Peyer's patch (tissue), 4 donors: ENCODE results near the gene ALDOC. TPM values are rescaled to one million over a fixed set of nuclear protein-coding genes. Genes with fewer than 3 reads are reported as not detected.

ENCODE experiments used
- DNase-seq, 3 donors: peaks; one replicate each; pipeline ENCODE4 v3.0.0-alpha.2; 2017 to 2019
- H3K27ac ChIP-seq, 4 donors: fragments of 200-600 bp; sonication (generic); one replicate each; pipeline ENCODE4 v1.5.1; 2016 to 2019
- H3K27me3 ChIP-seq, 2 donors: fragments of 200-600 bp; sonication (generic); one replicate each; pipeline ENCODE4 v1.5.1; 2019
- H3K36me3 ChIP-seq, 3 donors: fragments of 200-600 bp; sonication (generic); one replicate each; pipeline ENCODE4 v1.5.1; 2016 to 2019
- H3K4me1 ChIP-seq, 4 donors: fragments of 200-600 bp; sonication (generic); one replicate each; pipeline ENCODE4 v1.5.1; 2016 to 2019
- H3K4me3 ChIP-seq, 4 donors: fragments of 200-600 bp; sonication (generic); 1 replicate in 3 of 4; 2 replicates in 1 of 4; pipeline ENCODE4 v1.5.1; 2016 to 2019; ENCODE audit warnings: mild to moderate bottlenecking in 1 of 4
- H3K9me3 ChIP-seq, 4 donors: fragments of 200-600 bp; sonication (generic); one replicate each; pipeline ENCODE4 v1.5.1; 2016 to 2019; ENCODE audit warnings: mild to moderate bottlenecking in 1 of 4
- CTCF ChIP-seq, 6 experiments: fragments of 450-650 bp in 4 of 6; fragments of 200-600 bp in 2 of 6; sonication (generic) in 1 of 6; IDR thresholded peaks; one replicate each; pipeline ENCODE4 v1.5.1; 2017 to 2019; ENCODE audit warnings: antibody characterized with exemption in 6 of 6, mild to moderate bottlenecking in 3 of 6, moderate library complexity in 1 of 6
- POLR2A ChIP-seq, 2 donors: fragments of 450-650 bp; IDR thresholded peaks; one replicate each; pipeline ENCODE4 v1.5.1; 2017; ENCODE audit warnings: antibody characterized with exemption in 2 of 2, mild to moderate bottlenecking in 2 of 2, moderate library complexity in 2 of 2
- total RNA-seq, 4 donors: library from RNA; depleted of rRNA; stranded (reverse); fragments of >200 nt; gene quantifications; one replicate each; pipeline ENCODE4 v1.1.0, GENCODE V29; 2016

ALDOC gene
- total RNA-seq, 4 donors from 2014 or later = 14.9 to 192 (median 120) TPM

- DNase-seq = no peak
- no peak for TF ChIP-seq CTCF (IDR thresholded peaks at IDR 0.05)
- TF ChIP-seq POLR2A (IDR thresholded peaks at IDR 0.05) = no peak
- H3K27ac ChIP-seq = no peak overlapping the region
Measured at GRCh38 chr17:28529013-28529400, 47.7 kb downstream of the ALDOC start.

GRCh38 chr17:28528327-28529012 lies 48.2 kb downstream of the ALDOC start:
- Histone ChIP-seq H3K27ac (no peak overlapping the region), H3K4me1 (peaks cover 0 to 12% (median 0%) of the 10 kb centered on the region in 4 donors), H3K9me3 (no peaks in the 10 kb centered on the region), H3K27me3 (no peaks in the 10 kb centered on the region), H3K4me3 (no peak overlapping the region), H3K36me3 (no peaks in the 10 kb centered on the region)
- DNase-seq = peak in 1 of 3 donors; percentile 57
- no peak for TF ChIP-seq POLR2A (IDR thresholded peaks at IDR 0.05)
- TF ChIP-seq CTCF (IDR thresholded peaks at IDR 0.05) = no peak

More at GRCh38 chr17:28529013-28529400, 47.7 kb downstream of the ALDOC start:
- H3K36me3 ChIP-seq = no peaks in the 10 kb centered on the region
- H3K27me3 ChIP-seq = no peaks in the 10 kb centered on the region
- H3K4me1 ChIP-seq = peaks cover 0 to 12% (median 0%) of the 10 kb centered on the region in 4 donors
- H3K9me3 ChIP-seq = no peaks in the 10 kb centered on the region
- no peak overlapping the region for H3K4me3 ChIP-seq

- TF ChIP-seq POLR2A (IDR thresholded peaks at IDR 0.05) (no peak), CTCF (IDR thresholded peaks at IDR 0.05) (no peak)
- no peak overlapping the region for H3K27ac ChIP-seq
Measured at GRCh38 chr17:28527859-28528258, 48.8 kb downstream of the ALDOC start.

GRCh38 chr17:28527181-28527681 lies 49.5 kb downstream of the ALDOC start:
- Histone ChIP-seq H3K27ac (no peak overlapping the region), H3K9me3 (no peaks in the 10 kb centered on the region), H3K27me3 (no peaks in the 10 kb centered on the region), H3K4me3 (no peak overlapping the region), H3K36me3 (no peaks in the 10 kb centered on the region), H3K4me1 (peaks cover 0 to 12% (median 0%) of the 10 kb centered on the region in 4 donors)
- DNase-seq = no peak
- TF ChIP-seq POLR2A (IDR thresholded peaks at IDR 0.05) (no peak), CTCF (IDR thresholded peaks at IDR 0.05) (no peak)

More at GRCh38 chr17:28527859-28528258, 48.8 kb downstream of the ALDOC start:
- H3K9me3 ChIP-seq = no peaks in the 10 kb centered on the region
- peaks cover 0 to 12% (median 0%) of the 10 kb centered on the region in 4 donors for H3K4me1 ChIP-seq
- no peak overlapping the region for H3K4me3 ChIP-seq
- no peak for DNase-seq
- no peaks in the 10 kb centered on the region for H3K36me3 ChIP-seq
- H3K27me3 ChIP-seq = no peaks in the 10 kb centered on the region

- H3K27ac ChIP-seq = no peak overlapping the region
- no peak for DNase-seq
- H3K36me3 ChIP-seq = no peaks in the 10 kb centered on the region
- H3K9me3 ChIP-seq = no peaks in the 10 kb centered on the region
- TF ChIP-seq POLR2A (IDR thresholded peaks at IDR 0.05) = no peak
- TF ChIP-seq CTCF (IDR thresholded peaks at IDR 0.05) = no peak
- peaks cover 0 to 12% (median 0%) of the 10 kb centered on the region in 4 donors for H3K4me1 ChIP-seq
- no peak overlapping the region for H3K4me3 ChIP-seq
- no peaks in the 10 kb centered on the region for H3K27me3 ChIP-seq
Measured at GRCh38 chr17:28526381-28526780, 50.3 kb downstream of the ALDOC start.
